Thoracic aorta (tissue), 2 donors: ENCODE data around the gene PUS7. TPM values are rescaled to one million over a fixed set of nuclear protein-coding genes. Genes with fewer than 3 reads are reported as not detected.
"Not testable (repeated sequence)": the region's sequence is repeated elsewhere in the genome, so short reads cannot be mapped to it uniquely, and the experiment has no call there.

Experiments
- ATAC-seq: fragments of 150-250 bp; one replicate; pipeline ENCODE4 v1.8.0; 2017; ENCODE audit warnings: low read depth; ENCODE audit not compliant: insufficient number of reproducible peaks, low FRiP score
- DNase-seq: peaks from one replicate; pipeline ENCODE4 v3.0.0-alpha.2; 2020; ENCODE audit warnings: low spot score
- H3K27ac ChIP-seq, 2 donors: fragments of 200-600 bp; sonication (generic); 1 replicate in 1 of 2; 2 replicates in 1 of 2; pipeline ENCODE4 v1.5.1; 2016; ENCODE audit warnings: mild to moderate bottlenecking in 2 of 2, moderate library complexity in 2 of 2
- H3K27me3 ChIP-seq: fragments of 200-600 bp; sonication (generic); replicated peaks from 2 replicates; pipeline ENCODE4 v1.6.0; 2016; ENCODE audit warnings: mild to moderate bottlenecking; ENCODE audit not compliant: insufficient read depth
- H3K36me3 ChIP-seq: fragments of 200-600 bp; sonication (generic); one replicate; pipeline ENCODE4 v1.5.1; 2016
- H3K4me1 ChIP-seq, 2 donors: fragments of 200-600 bp; sonication (generic); 1 replicate in 1 of 2; 2 replicates in 1 of 2; pipeline versions ENCODE4 v1.5.1 to v1.6.0; 2016; ENCODE audit warnings: low read depth in 2 of 2, mild to moderate bottlenecking in 1 of 2; ENCODE audit not compliant: control insufficient read depth in 1 of 2
- H3K4me3 ChIP-seq: fragments of 200-600 bp; sonication (generic); 2 replicates; pipeline ENCODE4 v1.5.1; 2016; ENCODE audit warnings: mild to moderate bottlenecking
- H3K9me3 ChIP-seq: fragments of 200-600 bp; sonication (generic); 2 replicates; pipeline ENCODE4 v1.5.1; 2016
- CTCF ChIP-seq: fragments of 200-600 bp; sonication (generic); IDR thresholded peaks from one replicate; pipeline ENCODE4 v1.5.1; 2019; ENCODE audit warnings: antibody characterized with exemption
- total RNA-seq, 2 donors: library from RNA; depleted of rRNA; stranded (reverse); fragments of >200 nt; gene quantifications; one replicate each; pipeline versions ENCODE4 v1.1.0 to v1.2.3, GENCODE V29; 2016

PUS7 gene
- total RNA-seq, 2 donors from 2014 or later: 4.1 to 20.6 TPM

- no peak for TF ChIP-seq CTCF
- no peak overlapping the region for H3K4me3 ChIP-seq
- no peak overlapping the region for H3K27ac ChIP-seq
- ATAC-seq (no peak), DNase-seq (no peak)
- no peaks in the 10 kb centered on the region for H3K36me3 ChIP-seq
- no peaks in the 10 kb centered on the region for H3K27me3 ChIP-seq
- H3K9me3 ChIP-seq: no peaks in the 10 kb centered on the region
- H3K4me1 ChIP-seq: no peaks in the 10 kb centered on the region
Measured at GRCh38 chr7:105444342-105444987, 77.6 kb downstream of the PUS7 start.

- DNase-seq, H3K36me3 ChIP-seq, H3K27me3 ChIP-seq, ATAC-seq, H3K4me3 ChIP-seq, H3K9me3 ChIP-seq, H3K4me1 ChIP-seq, H3K27ac ChIP-seq: not testable (repeated sequence)
Measured at GRCh38 chr7:105442214-105442613, 79.9 kb downstream of the PUS7 start.

- ATAC-seq (no peak), DNase-seq (no peak)
- Histone ChIP-seq H3K4me3 (no peak overlapping the region), H3K9me3 (no peaks in the 10 kb centered on the region), H3K27me3 (no peaks in the 10 kb centered on the region), H3K4me1 (no peaks in the 10 kb centered on the region), H3K27ac (no peak overlapping the region), H3K36me3 (no peaks in the 10 kb centered on the region)
- TF ChIP-seq CTCF: no peak
Measured at GRCh38 chr7:105439174-105439893, 82.7 kb downstream of the PUS7 start.

GRCh38 chr7:105438847-105439173 is 83.3 kb downstream of the PUS7 start:
- H3K27ac ChIP-seq: no peak overlapping the region
- DNase-seq (no peak), ATAC-seq (no peak)
- H3K27me3 ChIP-seq: no peaks in the 10 kb centered on the region
- no peaks in the 10 kb centered on the region for H3K9me3 ChIP-seq
- H3K36me3 ChIP-seq: no peaks in the 10 kb centered on the region
- no peak for TF ChIP-seq CTCF
- no peak overlapping the region for H3K4me3 ChIP-seq
- H3K4me1 ChIP-seq: no peaks in the 10 kb centered on the region

GRCh38 chr7:105438254-105438653 is 83.8 kb downstream of the PUS7 start:
- DNase-seq: no peak
- no peaks in the 10 kb centered on the region for H3K4me1 ChIP-seq
- H3K27me3 ChIP-seq: no peaks in the 10 kb centered on the region
- no peak overlapping the region for H3K4me3 ChIP-seq
- H3K27ac ChIP-seq: no peak overlapping the region
- no peak for TF ChIP-seq CTCF
- no peak for ATAC-seq
- no peaks in the 10 kb centered on the region for H3K9me3 ChIP-seq
- no peaks in the 10 kb centered on the region for H3K36me3 ChIP-seq

- not testable (repeated sequence) for DNase-seq, H3K27ac ChIP-seq, ATAC-seq, H3K36me3 ChIP-seq, H3K27me3 ChIP-seq, H3K4me3 ChIP-seq, H3K9me3 ChIP-seq, H3K4me1 ChIP-seq
Measured at GRCh38 chr7:105437356-105437755, 84.7 kb downstream of the PUS7 start.
